ENCODE data around the gene EXOC4. TPM values are rescaled to one million over a fixed set of nuclear protein-coding genes. Genes with fewer than 3 reads are reported as not detected.
A peak's percentile ranks its signal among the peaks of the same experiment; 100 is the strongest.
"Not testable (repeated sequence)": the region's sequence is repeated elsewhere in the genome, so short reads cannot be mapped to it uniquely, and the experiment has no call there.

Gene EXOC4
- total RNA-seq, 1 experiment from 2014 or later = 75.8 TPM

DNA sequence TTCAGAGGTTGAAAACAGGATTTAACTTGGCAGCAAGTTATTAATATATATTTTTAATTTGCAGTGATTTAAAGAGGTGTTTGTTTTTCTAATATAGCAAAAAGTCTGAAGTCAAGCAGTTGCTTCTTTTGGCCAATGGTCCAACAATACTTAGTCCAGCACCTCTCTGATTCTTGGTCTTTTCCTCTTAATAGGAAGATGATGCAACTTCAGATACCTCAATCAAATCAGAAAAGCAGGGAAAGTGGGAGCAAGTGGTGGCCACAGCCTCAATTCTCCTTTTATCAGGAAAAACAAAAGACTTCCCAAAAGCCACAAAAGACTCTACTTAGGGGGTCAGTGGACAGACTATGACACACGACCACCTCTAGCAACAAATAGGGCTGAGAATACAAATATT is 740.7 kb downstream of the EXOC4 start:
- no peak overlapping the region for H3K14ac ChIP-seq (ENCODE audit: insufficient read depth, low read length)
- no CpG with 5 or more reads among the region's 1 CpG for WGBS (ENCODE audit: extremely low coverage, insufficient read length, low lambda C conversion rate)
- no peak for DNase-seq

DNA sequence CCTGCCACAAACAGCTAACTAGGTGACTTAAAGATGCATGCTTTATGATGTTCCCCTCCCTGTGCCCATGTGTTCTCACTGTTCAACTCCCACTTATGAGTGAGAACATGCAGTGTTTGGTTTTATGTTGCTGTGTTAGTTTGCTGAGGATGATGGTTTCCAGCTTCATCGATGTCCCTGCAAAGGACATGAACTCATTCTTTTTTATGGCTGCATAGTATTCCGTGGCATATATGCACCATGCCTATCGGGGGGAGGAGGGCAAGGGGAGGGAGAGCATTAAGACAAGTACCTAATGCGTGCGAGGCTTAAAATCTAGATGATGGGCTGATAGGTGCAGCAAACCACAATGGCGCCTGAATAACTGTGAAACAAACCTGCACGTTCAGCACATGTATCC is 741.2 kb downstream of the EXOC4 start:
- H3K27ac Mint-ChIP-seq; H3K14ac ChIP-seq (ENCODE audit: insufficient read depth, low read length); H4K20me1 ChIP-seq (ENCODE audit: control insufficient read depth, insufficient read depth, insufficient read length); H3K23me2 ChIP-seq (ENCODE audit: insufficient read length, low read depth, low read length, poor library complexity, severe bottlenecking); H2BK15ac ChIP-seq (ENCODE audit: low read depth, low read length); H2BK5ac ChIP-seq (ENCODE audit: insufficient read length, low read length); H4K91ac ChIP-seq (ENCODE audit: insufficient read length, low read depth, low read length); H3K23ac ChIP-seq (ENCODE audit: insufficient read length, low read depth, low read length); H3K79me2 ChIP-seq (ENCODE audit: insufficient read depth, low read length); H3K18ac ChIP-seq (ENCODE audit: insufficient read length, low read depth, low read length); H2BK12ac ChIP-seq (ENCODE audit: insufficient read length, low read depth, low read length); H3K4ac ChIP-seq (ENCODE audit: low read depth, low read length); H4K5ac ChIP-seq (ENCODE audit: insufficient read length, low read depth, low read length); H4K8ac ChIP-seq (replicated peaks; ENCODE audit: insufficient read length, low read depth, low read length); H3K4me1 Mint-ChIP-seq; H3K9me3 ChIP-seq (ENCODE audit: control insufficient read depth, low read depth, low read length); H2AFZ ChIP-seq (ENCODE audit: low read length); H3K36me3 Mint-ChIP-seq (ENCODE audit: insufficient read depth in 1 of 3, low read depth in 3 of 3); H3K27me3 ChIP-seq (ENCODE audit: insufficient read depth, low read length); H2BK20ac ChIP-seq (ENCODE audit: low read depth, low read length, poor library complexity, severe bottlenecking); H3K4me1 ChIP-seq (ENCODE audit: insufficient read depth, low read length); H3K56ac ChIP-seq (ENCODE audit: insufficient read length, low read depth, low read length); H3K79me1 ChIP-seq (ENCODE audit: insufficient read depth, low read depth, low read length, poor library complexity, severe bottlenecking); H3K27me3 Mint-ChIP-seq (ENCODE audit: low read depth); H3K27ac ChIP-seq (ENCODE audit: insufficient read length, low read depth, low read length); H3K9ac ChIP-seq (ENCODE audit: extremely low read depth, insufficient read length, low read length); DNase-seq; H3K9me3 Mint-ChIP-seq; H3T11ph ChIP-seq (ENCODE audit: low read length); H3K4me2 ChIP-seq (ENCODE audit: insufficient read depth, insufficient read length, low read length); H3K4me3 Mint-ChIP-seq; H2AK5ac ChIP-seq (ENCODE audit: insufficient read length, low read length); H2BK120ac ChIP-seq (ENCODE audit: low read depth, low read length, poor library complexity, severe bottlenecking): not testable (repeated sequence)
- no CpG with 5 or more reads among the region's 7 CpGs for WGBS (ENCODE audit: extremely low coverage, insufficient read length, low lambda C conversion rate)

More for the DNA sequence above, 740.7 kb downstream of the EXOC4 start:
- Histone ChIP-seq H3K79me1 (ENCODE audit: insufficient read depth, low read depth, low read length, poor library complexity, severe bottlenecking) (no peaks in the 10 kb centered on the region), H2BK15ac (ENCODE audit: low read depth, low read length) (no peak overlapping the region), H4K5ac (ENCODE audit: insufficient read length, low read depth, low read length) (no peak overlapping the region), H2BK12ac (ENCODE audit: insufficient read length, low read depth, low read length) (no peak overlapping the region), H3K9ac (ENCODE audit: extremely low read depth, insufficient read length, low read length) (no peak overlapping the region), H3K56ac (ENCODE audit: insufficient read length, low read depth, low read length) (no peak overlapping the region), H4K8ac (replicated peaks; ENCODE audit: insufficient read length, low read depth, low read length) (no peak overlapping the region), H3K79me2 (ENCODE audit: insufficient read depth, low read length) (no peaks in the 10 kb centered on the region), H3K4ac (ENCODE audit: low read depth, low read length) (no peak overlapping the region), H3K9me3 (ENCODE audit: control insufficient read depth, low read depth, low read length) (no peaks in the 10 kb centered on the region), H3K27ac (ENCODE audit: insufficient read length, low read depth, low read length) (no peak overlapping the region), H2AK5ac (ENCODE audit: insufficient read length, low read length) (no peak overlapping the region), H3K23ac (ENCODE audit: insufficient read length, low read depth, low read length) (no peak overlapping the region), H3K18ac (ENCODE audit: insufficient read length, low read depth, low read length) (no peak overlapping the region), H3T11ph (ENCODE audit: low read length) (no peak overlapping the region), H2BK20ac (ENCODE audit: low read depth, low read length, poor library complexity, severe bottlenecking) (no peak overlapping the region), H3K4me1 (ENCODE audit: insufficient read depth, low read length) (no peaks in the 10 kb centered on the region; the same call in 1 of the 2 replicates), H2AFZ (ENCODE audit: low read length) (no peak overlapping the region), H3K27me3 (ENCODE audit: insufficient read depth, low read length) (no peaks in the 10 kb centered on the region), H4K20me1 (ENCODE audit: control insufficient read depth, insufficient read depth, insufficient read length) (no peaks in the 10 kb centered on the region), H2BK120ac (ENCODE audit: low read depth, low read length, poor library complexity, severe bottlenecking) (no peak overlapping the region), H3K23me2 (ENCODE audit: insufficient read length, low read depth, low read length, poor library complexity, severe bottlenecking) (no peaks in the 10 kb centered on the region), H4K91ac (ENCODE audit: insufficient read length, low read depth, low read length) (no peak overlapping the region), H2BK5ac (ENCODE audit: insufficient read length, low read length) (no peak overlapping the region), H3K4me2 (ENCODE audit: insufficient read depth, insufficient read length, low read length) (no peak overlapping the region)
- TF ChIP-seq, protein P1, sequence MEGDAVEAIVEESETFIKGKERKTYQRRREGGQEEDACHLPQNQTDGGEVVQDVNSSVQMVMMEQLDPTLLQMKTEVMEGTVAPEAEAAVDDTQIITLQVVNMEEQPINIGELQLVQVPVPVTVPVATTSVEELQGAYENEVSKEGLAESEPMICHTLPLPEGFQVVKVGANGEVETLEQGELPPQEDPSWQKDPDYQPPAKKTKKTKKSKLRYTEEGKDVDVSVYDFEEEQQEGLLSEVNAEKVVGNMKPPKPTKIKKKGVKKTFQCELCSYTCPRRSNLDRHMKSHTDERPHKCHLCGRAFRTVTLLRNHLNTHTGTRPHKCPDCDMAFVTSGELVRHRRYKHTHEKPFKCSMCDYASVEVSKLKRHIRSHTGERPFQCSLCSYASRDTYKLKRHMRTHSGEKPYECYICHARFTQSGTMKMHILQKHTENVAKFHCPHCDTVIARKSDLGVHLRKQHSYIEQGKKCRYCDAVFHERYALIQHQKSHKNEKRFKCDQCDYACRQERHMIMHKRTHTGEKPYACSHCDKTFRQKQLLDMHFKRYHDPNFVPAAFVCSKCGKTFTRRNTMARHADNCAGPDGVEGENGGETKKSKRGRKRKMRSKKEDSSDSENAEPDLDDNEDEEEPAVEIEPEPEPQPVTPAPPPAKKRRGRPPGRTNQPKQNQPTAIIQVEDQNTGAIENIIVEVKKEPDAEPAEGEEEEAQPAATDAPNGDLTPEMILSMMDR (conservative IDR thresholded peaks at IDR 0.05) = no peak
- H3K36me3 Mint-ChIP-seq (ENCODE audit: insufficient read depth in 1 of 3, low read depth in 3 of 3) = no peaks in the 10 kb centered on the region; a peak in 1 of 7 replicates
- peak overlapping the region in 1 of 3 experiments; percentile 16; a peak in 2 of 7 replicates for H3K27ac Mint-ChIP-seq
- peaks cover 9 to 10% of the 10 kb centered on the region in 2 experiments for H3K4me1 Mint-ChIP-seq
- H3K4me3 Mint-ChIP-seq = no peak overlapping the region
- H3K27me3 Mint-ChIP-seq (ENCODE audit: low read depth) = no peaks in the 10 kb centered on the region
- H3K9me3 Mint-ChIP-seq = no peaks in the 10 kb centered on the region; a peak in 1 of 5 replicates
